HEK293 (cell line): ENCODE results near the gene ANKRD23.

ENCODE experiments used
- CTCF ChIP-seq: fragments of 450-650 bp; formaldehyde crosslinking; IDR thresholded peaks from 2 replicates; pipeline ENCODE4 v1.5.1; 2016; ENCODE audit warnings: missing biosample characterization, missing genetic modification characterization
- GLI4 ChIP-seq: fragments of 450-650 bp; formaldehyde crosslinking; IDR thresholded peaks from 2 replicates; pipeline ENCODE4 v1.5.1; 2016; ENCODE audit warnings: missing biosample characterization, missing genetic modification characterization
- KLF10 ChIP-seq: fragments of 450-650 bp; IDR thresholded peaks from 2 replicates; pipeline ENCODE4 v1.5.1; 2018; ENCODE audit warnings: missing biosample characterization, mild to moderate bottlenecking, missing genetic modification characterization
- PBX3 ChIP-seq: sonication (generic); formaldehyde crosslinking; IDR thresholded peaks from 2 replicates; pipeline ENCODE4 v1.8.1; 2022; ENCODE audit warnings: mild to moderate bottlenecking, moderate library complexity, missing genetic modification reagents
- SALL2 ChIP-seq: fragments of 450-650 bp; formaldehyde crosslinking; IDR thresholded peaks from 2 replicates; pipeline ENCODE4 v1.5.0; 2017; ENCODE audit warnings: missing biosample characterization, mild to moderate bottlenecking, missing genetic modification characterization, borderline replicate concordance
- ZBTB7A ChIP-seq: fragments of 450-650 bp; formaldehyde crosslinking; IDR thresholded peaks from 2 replicates; pipeline ENCODE4 v1.5.1; 2016; ENCODE audit warnings: low read depth, missing biosample characterization, missing genetic modification characterization
- ZNF184 ChIP-seq: fragments of 450-650 bp; IDR thresholded peaks from 2 replicates; pipeline ENCODE4 v1.5.1; 2018; ENCODE audit warnings: missing biosample characterization, mild to moderate bottlenecking, missing genetic modification characterization
- ZNF433 ChIP-seq: fragments of 450-650 bp; formaldehyde crosslinking; IDR thresholded peaks from 2 replicates; pipeline ENCODE4 v1.5.1; 2016; ENCODE audit warnings: missing biosample characterization, missing genetic modification characterization, low read depth
- ZNF670 ChIP-seq: fragments of 450-650 bp; formaldehyde crosslinking; IDR thresholded peaks from 2 replicates; pipeline ENCODE4 v1.5.1; 2016; ENCODE audit warnings: missing biosample characterization, missing genetic modification characterization, low read depth
- ZNF768 ChIP-seq: fragments of 450-650 bp; formaldehyde crosslinking; IDR thresholded peaks from 2 replicates; pipeline ENCODE4 v1.5.1; 2018; ENCODE audit warnings: missing biosample characterization, mild to moderate bottlenecking, missing genetic modification characterization
- ZNF785 ChIP-seq: fragments of 450-650 bp; formaldehyde crosslinking; IDR thresholded peaks from 2 replicates; pipeline ENCODE4 v1.5.1; 2016; ENCODE audit warnings: missing biosample characterization, missing genetic modification characterization
- ZNF837 ChIP-seq: fragments of 450-650 bp; formaldehyde crosslinking; IDR thresholded peaks from 2 replicates; pipeline ENCODE4 v1.5.1; 2016; ENCODE audit warnings: missing biosample characterization, missing genetic modification characterization

- no peak for TF ChIP-seq KLF10 (tag by site-specific recombination)
- no peak for TF ChIP-seq CTCF (tag by site-specific recombination)
- TF ChIP-seq ZNF837 (tag by site-specific recombination): no peak
- TF ChIP-seq SALL2 (tag by site-specific recombination): no peak
- no peak for TF ChIP-seq ZNF670 (tag by site-specific recombination)
- no peak for TF ChIP-seq ZNF785 (tag by site-specific recombination)
- TF ChIP-seq ZNF184 (tag by site-specific recombination): no peak
- TF ChIP-seq ZBTB7A (tag by site-specific recombination): no peak
- TF ChIP-seq GLI4: no peak
- no peak for TF ChIP-seq PBX3
- TF ChIP-seq ZNF768 (tag by site-specific recombination): no peak
- TF ChIP-seq ZNF433 (tag by site-specific recombination): no peak
Measured at GRCh38 chr2:96810783-96811192, 33.0 kb downstream of the ANKRD23 start.
